Measurements from ENCODE around the gene VPS13D. TPM values are rescaled to one million over a fixed set of nuclear protein-coding genes. Genes with fewer than 3 reads are reported as not detected.

The VPS13D gene
- total and polyA plus RNA-seq, 2 donors from 2014 or later: 19.4 to 75.8 TPM

- Histone ChIP-seq H3K27me3 (ENCODE audit: control insufficient read depth, insufficient read depth, low read length) (no peaks in the 10 kb centered on the region), H3K27ac (ENCODE audit: low read depth in 2 of 2, low read length in 2 of 2) (peak overlapping the region; percentile 45 to 62), H3K36me3 (ENCODE audit: control insufficient read depth in 2 of 3, insufficient read depth in 3 of 3, low read length in 3 of 3) (no peaks in the 10 kb centered on the region), H3K9ac (ENCODE audit: low read length in 3 of 3) (no peak overlapping the region), H3K4me1 (ENCODE audit: control insufficient read depth in 2 of 3, insufficient read depth in 2 of 3, low read depth in 1 of 3, low read length in 3 of 3) (peaks cover 24 to 26% (median 24%) of the 10 kb centered on the region in 3 donors), H3K4me3 (ENCODE audit: low read length in 3 of 3) (no peak overlapping the region), H3K9me3 (ENCODE audit: control insufficient read depth in 2 of 3, insufficient read depth in 1 of 3, low read length in 3 of 3) (no peaks in the 10 kb centered on the region)
- DNase-seq (peak in 3 of 5 donors; percentile 56 to 85 (median 79)), FAIRE-seq (no peak)
- intact Hi-C loops (cut with DNase I): no loop called here
- TF ChIP-seq, protein P1, sequence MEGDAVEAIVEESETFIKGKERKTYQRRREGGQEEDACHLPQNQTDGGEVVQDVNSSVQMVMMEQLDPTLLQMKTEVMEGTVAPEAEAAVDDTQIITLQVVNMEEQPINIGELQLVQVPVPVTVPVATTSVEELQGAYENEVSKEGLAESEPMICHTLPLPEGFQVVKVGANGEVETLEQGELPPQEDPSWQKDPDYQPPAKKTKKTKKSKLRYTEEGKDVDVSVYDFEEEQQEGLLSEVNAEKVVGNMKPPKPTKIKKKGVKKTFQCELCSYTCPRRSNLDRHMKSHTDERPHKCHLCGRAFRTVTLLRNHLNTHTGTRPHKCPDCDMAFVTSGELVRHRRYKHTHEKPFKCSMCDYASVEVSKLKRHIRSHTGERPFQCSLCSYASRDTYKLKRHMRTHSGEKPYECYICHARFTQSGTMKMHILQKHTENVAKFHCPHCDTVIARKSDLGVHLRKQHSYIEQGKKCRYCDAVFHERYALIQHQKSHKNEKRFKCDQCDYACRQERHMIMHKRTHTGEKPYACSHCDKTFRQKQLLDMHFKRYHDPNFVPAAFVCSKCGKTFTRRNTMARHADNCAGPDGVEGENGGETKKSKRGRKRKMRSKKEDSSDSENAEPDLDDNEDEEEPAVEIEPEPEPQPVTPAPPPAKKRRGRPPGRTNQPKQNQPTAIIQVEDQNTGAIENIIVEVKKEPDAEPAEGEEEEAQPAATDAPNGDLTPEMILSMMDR (IDR thresholded peaks at IDR 0.05; ENCODE audit: borderline replicate concordance, extremely low read depth, insufficient read depth): no peak
These were observed 243.9 kb downstream of the VPS13D start for GRCh38 chr1:12473596-12474362.

GRCh38 chr1:12475101-12475500 lies 245.3 kb downstream of the VPS13D start:
- Histone ChIP-seq H3K27me3 (ENCODE audit: control insufficient read depth, insufficient read depth, low read length) (no peaks in the 10 kb centered on the region), H3K27ac (ENCODE audit: low read depth in 2 of 2, low read length in 2 of 2) (no peak overlapping the region), H3K9me3 (ENCODE audit: control insufficient read depth in 2 of 3, insufficient read depth in 1 of 3, low read length in 3 of 3) (no peaks in the 10 kb centered on the region), H3K4me3 (ENCODE audit: low read length in 3 of 3) (no peak overlapping the region), H3K36me3 (ENCODE audit: control insufficient read depth in 2 of 3, insufficient read depth in 3 of 3, low read length in 3 of 3) (no peaks in the 10 kb centered on the region), H3K9ac (ENCODE audit: low read length in 3 of 3) (no peak overlapping the region), H3K4me1 (ENCODE audit: control insufficient read depth in 2 of 3, insufficient read depth in 2 of 3, low read depth in 1 of 3, low read length in 3 of 3) (peaks cover 29 to 36% (median 33%) of the 10 kb centered on the region in 3 donors)
- DNase-seq: no peak
- TF ChIP-seq, protein P1 (IDR thresholded peaks at IDR 0.05; ENCODE audit: borderline replicate concordance, extremely low read depth, insufficient read depth): no peak
- intact Hi-C loops (cut with DNase I): no loop called here
- no peak for FAIRE-seq

- H3K9me3 ChIP-seq (ENCODE audit: control insufficient read depth in 2 of 3, insufficient read depth in 1 of 3, low read length in 3 of 3): no peaks in the 10 kb centered on the region
- no peaks in the 10 kb centered on the region for H3K27me3 ChIP-seq (ENCODE audit: control insufficient read depth, insufficient read depth, low read length)
- TF ChIP-seq, protein P1 (IDR thresholded peaks at IDR 0.05; ENCODE audit: borderline replicate concordance, extremely low read depth, insufficient read depth): no peak
- H3K4me1 ChIP-seq (ENCODE audit: control insufficient read depth in 2 of 3, insufficient read depth in 2 of 3, low read depth in 1 of 3, low read length in 3 of 3): peaks cover 29 to 40% (median 35%) of the 10 kb centered on the region in 3 donors
- no peaks in the 10 kb centered on the region for H3K36me3 ChIP-seq (ENCODE audit: control insufficient read depth in 2 of 3, insufficient read depth in 3 of 3, low read length in 3 of 3)
- FAIRE-seq (no peak), DNase-seq (peak in 2 of 5 donors; percentile 67 to 81)
- H3K27ac ChIP-seq (ENCODE audit: low read depth in 2 of 2, low read length in 2 of 2): no peak overlapping the region
- no peak overlapping the region for H3K4me3 ChIP-seq (ENCODE audit: low read length in 3 of 3)
- no peak overlapping the region for H3K9ac ChIP-seq (ENCODE audit: low read length in 3 of 3)
- intact Hi-C loops (cut with DNase I): no loop called here
These were observed 245.7 kb downstream of the VPS13D start for GRCh38 chr1:12475530-12475934.

All from kidney (tissue), 14 donors.